Adrenal gland (tissue), 12 donors: ENCODE results near the gene DNAJC8. TPM values are rescaled to one million over a fixed set of nuclear protein-coding genes. Genes with fewer than 3 reads are reported as not detected.
A peak's percentile ranks its signal among the peaks of the same experiment; 100 is the strongest.

Experiments
- DNase-seq, 7 donors: peaks; one replicate each; pipeline ENCODE4 v3.0.0-alpha.2; 2019 to 2020
- H3K27ac ChIP-seq, 5 donors: fragments of 200-600 bp; sonication (generic) in 4 of 5; 1 replicate in 3 of 5; 2 replicates in 2 of 5; pipeline versions ENCODE4 v1.5.1 to v1.8.0; 2016 to 2020; ENCODE audit warnings: mild to moderate bottlenecking in 1 of 5
- H3K27me3 ChIP-seq: fragments of 200-600 bp; 2 replicates; pipeline ENCODE4 v1.8.0; 2021
- H3K36me3 ChIP-seq, 2 donors: fragments of 200-600 bp; replicated peaks in 1 of 2; 1 replicate in 1 of 2; 2 replicates in 1 of 2; pipeline versions ENCODE4 v1.5.1 to v1.8.0; 2018 to 2022
- H3K4me1 ChIP-seq, 2 donors: fragments of 200-600 bp; replicated peaks in 1 of 2; 1 replicate in 1 of 2; 2 replicates in 1 of 2; pipeline versions ENCODE4 v1.5.1 to v1.8.0; 2018 to 2021
- H3K4me3 ChIP-seq, 4 donors: fragments of 200-600 bp; sonication (generic) in 3 of 4; one replicate each; pipeline ENCODE4 v1.5.1; 2016 to 2018
- H3K9me3 ChIP-seq, 3 donors: fragments of 200-600 bp; sonication (generic) in 1 of 3; replicated peaks in 1 of 3; 1 replicate in 2 of 3; 2 replicates in 1 of 3; pipeline versions ENCODE4 v1.5.1 to v1.8.0; 2016 to 2021
- POLR2A ChIP-seq, 2 donors: fragments of 450-650 bp; IDR thresholded peaks; one replicate each; pipeline ENCODE4 v1.6.1; 2017; ENCODE audit warnings: antibody characterized with exemption in 2 of 2, mild to moderate bottlenecking in 2 of 2, moderate library complexity in 1 of 2
- whole genome bisulfite sequencing, 4 donors: extraction: QIAGEN DNeasy Blood & Tissue Kit in 2 of 4; methylation state at CpG; one replicate each; pipeline versions ENCODE4 v1.1.5 to v1.1.7; 2013 to 2017; 5-methylcytosine and 5-hydroxymethylcytosine counted together
- intact Hi-C, 2 donors: fragments of 100-400 bp; cut with DNase I; formaldehyde crosslinking; loops; one replicate each; pipeline versions ENCODE4 v1.14.1 to v1.15.0; 2022 to 2023
- polyA plus RNA-seq, 3 donors: library from polyadenylated mRNA; stranded (reverse); fragments of 200-250 nt in 2 of 3; fragments of 350-450 nt in 1 of 3; fragmentation: Illumina TruSeq in 1 of 3; extraction: RNeasy Lipid Tissue Mini Kit (QIAGEN cat#74804) in 1 of 3; gene quantifications; one replicate each; pipeline ENCODE4 v1.2.3, GENCODE V29; 2013 to 2014
- total RNA-seq, 9 donors: library from RNA; depleted of rRNA in 4 of 9; stranded (reverse); fragments of >200 nt in 4 of 9; fragments of 120-200 nt in 1 of 9; fragmentation: NEBNext Ultra II Directional in 1 of 9; extraction: Animal tissue kit (Norgen Biotek cat#: 25700) in 1 of 9; gene quantifications; one replicate each; pipeline versions ENCODE4 v1.1.0 to v1.2.4, GENCODE V29; 2013 to 2023
- TF ChIP-seq, protein P1 (sequence below), 6 experiments: fragments of 450-650 bp in 4 of 6; fragments of 200-600 bp in 2 of 6; sonication (generic) in 1 of 6; IDR thresholded peaks; 1 replicate in 5 of 6; 2 replicates in 1 of 6; pipeline versions ENCODE4 v1.5.1 to v1.8.0; 2016 to 2021; ENCODE audit warnings: antibody characterized with exemption in 6 of 6, mild to moderate bottlenecking in 2 of 6, moderate library complexity in 1 of 6
- donor health status: healthy with polysubstance abuse.
- donor health status: Bipolar disorder and iron deficiency.
- donor health status: DM: yes; HTN: yes; CAD: no.
- donor health status: DM: no; HTN: no; CAD: no.
- donor health status: DM: no; HTN: no; CAD: no.
- donor health status: DM: yes; HTN: yes; CAD: no.

Gene DNAJC8
- total and polyA plus RNA-seq, 12 donors: 45.7 to 150 (median 66.9) TPM

DNA sequence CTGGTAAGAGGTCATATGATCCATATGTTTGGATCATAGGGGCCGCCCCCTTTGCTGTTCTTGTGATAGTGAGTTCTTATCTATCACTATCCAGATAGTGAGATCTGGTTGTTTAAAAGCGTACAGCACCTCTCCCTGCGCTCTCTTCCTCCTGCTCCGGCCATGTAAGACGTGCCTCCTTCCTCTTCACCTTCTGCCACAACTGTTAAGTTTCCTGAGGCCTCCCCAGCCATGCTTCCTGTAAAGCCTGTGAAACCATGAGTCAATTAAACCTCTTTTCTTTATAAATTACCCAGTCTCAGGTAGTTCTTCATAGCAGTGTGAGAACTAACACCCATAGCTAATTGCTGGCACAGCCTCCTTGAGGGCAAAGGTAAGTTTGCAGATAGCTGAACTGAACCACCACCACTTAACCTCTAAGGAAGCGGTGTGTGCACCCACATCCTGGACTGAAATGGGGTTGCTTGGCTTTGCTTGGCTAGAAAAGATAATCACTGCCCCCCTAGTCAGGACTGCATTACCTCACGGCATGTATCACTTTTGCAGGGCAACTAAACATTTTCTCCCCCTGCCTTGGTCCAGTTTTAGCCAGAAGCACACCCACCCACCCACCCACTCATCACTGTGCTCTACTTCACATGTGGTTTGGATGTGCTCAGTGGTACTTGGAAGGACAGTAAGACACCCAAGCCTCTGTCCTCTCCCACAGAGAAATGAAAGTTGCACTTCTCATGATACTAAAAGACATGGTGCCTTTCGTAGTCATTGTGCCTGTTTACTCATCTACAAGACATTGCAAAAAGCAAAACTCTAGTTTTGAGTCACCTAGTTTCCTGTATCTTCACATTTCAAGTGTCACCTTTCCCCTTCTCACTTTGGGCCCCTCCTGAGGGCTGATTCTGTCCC is 33.2 kb downstream of the DNAJC8 start:
- H3K36me3 ChIP-seq: peaks cover 0 to 58% of the 10 kb centered on the region in 2 donors
- H3K4me1 ChIP-seq: no peaks in the 10 kb centered on the region
- H3K27ac ChIP-seq: no peak overlapping the region
- no peak overlapping the region for H3K4me3 ChIP-seq
- H3K9me3 ChIP-seq: no peaks in the 10 kb centered on the region
- WGBS, 4 donors: 86 to 96% (median 93%) methylated on average over 8 of the region's 8 CpGs
- H3K27me3 ChIP-seq: no peaks in the 10 kb centered on the region
- intact Hi-C loops: no loop called here
- DNase-seq: peak in 1 of 7 donors; percentile 40
- TF ChIP-seq, protein P1, sequence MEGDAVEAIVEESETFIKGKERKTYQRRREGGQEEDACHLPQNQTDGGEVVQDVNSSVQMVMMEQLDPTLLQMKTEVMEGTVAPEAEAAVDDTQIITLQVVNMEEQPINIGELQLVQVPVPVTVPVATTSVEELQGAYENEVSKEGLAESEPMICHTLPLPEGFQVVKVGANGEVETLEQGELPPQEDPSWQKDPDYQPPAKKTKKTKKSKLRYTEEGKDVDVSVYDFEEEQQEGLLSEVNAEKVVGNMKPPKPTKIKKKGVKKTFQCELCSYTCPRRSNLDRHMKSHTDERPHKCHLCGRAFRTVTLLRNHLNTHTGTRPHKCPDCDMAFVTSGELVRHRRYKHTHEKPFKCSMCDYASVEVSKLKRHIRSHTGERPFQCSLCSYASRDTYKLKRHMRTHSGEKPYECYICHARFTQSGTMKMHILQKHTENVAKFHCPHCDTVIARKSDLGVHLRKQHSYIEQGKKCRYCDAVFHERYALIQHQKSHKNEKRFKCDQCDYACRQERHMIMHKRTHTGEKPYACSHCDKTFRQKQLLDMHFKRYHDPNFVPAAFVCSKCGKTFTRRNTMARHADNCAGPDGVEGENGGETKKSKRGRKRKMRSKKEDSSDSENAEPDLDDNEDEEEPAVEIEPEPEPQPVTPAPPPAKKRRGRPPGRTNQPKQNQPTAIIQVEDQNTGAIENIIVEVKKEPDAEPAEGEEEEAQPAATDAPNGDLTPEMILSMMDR (IDR thresholded peaks at IDR 0.05): no peak
- TF ChIP-seq POLR2A (IDR thresholded peaks at IDR 0.05): no peak

DNA sequence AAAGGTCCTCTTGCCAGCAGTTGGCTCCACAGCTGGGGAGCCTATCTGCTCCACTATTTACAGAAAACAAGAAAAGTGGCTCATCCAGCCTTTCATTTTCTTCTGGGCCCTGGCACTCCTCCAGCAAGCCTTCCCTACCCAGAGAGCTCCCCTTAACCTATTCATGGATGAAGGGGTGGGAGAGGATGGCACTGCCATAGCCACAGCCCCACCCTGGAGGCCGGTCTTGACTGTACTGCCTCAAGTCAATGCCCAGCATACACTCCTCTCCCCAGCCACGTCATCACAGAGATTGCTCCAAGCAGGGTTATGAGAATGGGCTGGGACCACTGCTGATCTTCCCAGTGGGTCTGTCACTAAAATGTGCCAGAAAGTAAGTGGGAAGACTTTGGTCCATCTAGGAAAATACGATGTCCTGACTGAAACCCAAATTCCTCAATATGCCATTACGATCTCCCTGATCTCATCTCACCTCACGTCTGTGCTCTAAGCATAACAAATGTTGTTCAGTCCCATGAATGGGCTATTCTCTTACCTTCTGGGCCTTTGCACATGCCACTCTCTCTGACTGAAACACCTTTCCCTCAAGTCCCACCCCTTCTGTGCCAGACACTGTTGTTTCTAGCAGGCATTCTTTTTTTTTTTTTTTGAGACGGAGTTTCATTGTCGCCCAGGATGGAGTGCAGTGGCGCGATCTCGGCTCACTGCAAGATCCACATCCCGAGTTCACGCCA is 35.0 kb downstream of the DNAJC8 start:
- no peaks in the 10 kb centered on the region for H3K9me3 ChIP-seq
- DNase-seq: peak in 1 of 7 donors; percentile 35
- H3K27ac ChIP-seq: no peak overlapping the region
- TF ChIP-seq, protein P1 (IDR thresholded peaks at IDR 0.05): no peak
- H3K36me3 ChIP-seq: peaks cover 0 to 41% of the 10 kb centered on the region in 2 donors
- H3K4me1 ChIP-seq: no peaks in the 10 kb centered on the region
- H3K27me3 ChIP-seq: no peaks in the 10 kb centered on the region
- 88 to 95% (median 93%) methylated on average over 11 to 12 of the region's 12 CpGs for WGBS, 4 donors
- H3K4me3 ChIP-seq: no peak overlapping the region
- intact Hi-C loops: no loop called here

DNA sequence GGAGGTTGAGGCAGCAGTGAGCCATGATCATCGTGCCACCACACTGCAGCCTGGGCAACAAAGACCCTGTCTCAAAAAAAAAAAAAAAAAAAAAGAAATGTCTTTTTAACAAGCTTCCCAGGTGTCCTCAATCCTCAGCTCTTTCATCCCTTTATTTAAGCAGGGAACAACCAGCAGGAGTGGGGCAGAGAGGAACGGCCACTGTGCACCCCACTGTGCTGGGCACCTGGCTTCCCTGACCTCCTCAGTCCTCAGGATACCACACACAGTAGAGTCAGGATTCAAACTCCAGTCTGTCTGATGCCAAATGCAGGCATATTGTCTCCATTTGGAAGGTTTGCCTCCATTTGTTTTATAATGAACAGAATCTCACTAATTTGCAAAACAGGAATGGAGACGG is 36.5 kb downstream of the DNAJC8 start:
- no peak for TF ChIP-seq POLR2A (IDR thresholded peaks at IDR 0.05)
- TF ChIP-seq, protein P1 (IDR thresholded peaks at IDR 0.05): no peak
- no peak for DNase-seq
- peaks cover 0 to 29% of the 10 kb centered on the region in 2 donors for H3K36me3 ChIP-seq
- intact Hi-C loops: no loop called here
- no peaks in the 10 kb centered on the region for H3K27me3 ChIP-seq
- no peak overlapping the region for H3K4me3 ChIP-seq
- H3K9me3 ChIP-seq: no peaks in the 10 kb centered on the region
- 72 to 86% (median 80%) methylated on average over 3 of the region's 3 CpGs for WGBS, 4 donors
- H3K27ac ChIP-seq: no peak overlapping the region
- no peaks in the 10 kb centered on the region for H3K4me1 ChIP-seq

DNA sequence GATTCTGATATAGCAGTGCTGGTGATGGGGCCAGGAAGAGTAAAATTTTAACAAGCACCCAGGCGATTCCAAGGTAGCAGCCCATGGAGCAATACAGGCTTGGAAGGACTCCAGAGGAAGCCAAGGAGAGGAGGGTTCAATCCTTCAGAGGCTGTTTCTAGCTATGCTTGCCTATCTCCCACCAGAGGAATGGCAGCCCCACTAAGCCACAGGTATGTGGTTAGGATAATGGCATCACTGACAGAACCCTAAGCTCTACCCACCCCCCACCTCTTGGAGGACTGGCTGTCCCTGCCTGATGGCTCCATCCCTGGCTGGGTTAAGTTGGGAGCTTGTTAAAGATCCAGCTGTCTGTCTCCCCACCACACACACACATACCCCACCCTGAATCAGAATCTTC is 37.0 kb downstream of the DNAJC8 start:
- TF ChIP-seq POLR2A (IDR thresholded peaks at IDR 0.05): no peak
- TF ChIP-seq, protein P1 (IDR thresholded peaks at IDR 0.05): no peak
- Histone ChIP-seq H3K36me3 (peaks cover 0 to 23% of the 10 kb centered on the region in 2 donors), H3K27me3 (no peaks in the 10 kb centered on the region), H3K27ac (no peak overlapping the region), H3K4me3 (no peak overlapping the region), H3K9me3 (no peaks in the 10 kb centered on the region), H3K4me1 (no peaks in the 10 kb centered on the region)
- 82 to 100% (median 94%) methylated on average over 1 of the region's 1 CpG for WGBS, 4 donors
- DNase-seq: peak in 1 of 7 donors; percentile 24
- intact Hi-C loops: no loop called here
